IMR-90 (cell line): Measurements from ENCODE around the gene BZW2. TPM values are rescaled to one million over a fixed set of nuclear protein-coding genes. Genes with fewer than 3 reads are reported as not detected.

Experiments
- polyA plus RNA-seq, 3 experiments: library from polyadenylated mRNA; depleted of rRNA; stranded (reverse); fragments of >200 nt; gene quantifications; 2 replicates each; pipeline ENCODE4 v1.2.3, GENCODE V29; 2012; ENCODE audit warnings: low replicate concordance in 1 of 3
- total RNA-seq: library from RNA; depleted of rRNA; stranded (reverse); fragments of >200 nt; gene quantifications from 2 replicates; pipeline ENCODE4 v1.2.3, GENCODE V29; 2012; rRNA removed

BZW2 gene
- total and polyA plus RNA-seq, 2 of the 4 experiments (the other 2 are of a cell fraction), result 58.1 to 92.9 TPM

Other genes with a start within 250 kb of the BZW2 start
- gene CRPPA, start 224.6 kb upstream of the BZW2 start, total RNA-seq, result 1.3 and 2.5 TPM in 2 replicates
- gene CRPPA, start 224.6 kb upstream of the BZW2 start, polyA plus RNA-seq (2012; rRNA removed), result 0.47 and 0.67 TPM in 2 replicates
- gene SOSTDC1, start 180.4 kb upstream of the BZW2 start, total RNA-seq, result under 0.01 TPM in 1 of 2 replicates, not detected in the other
- 0.04 and 0.07 TPM in 2 replicates for gene SOSTDC1, start 180.4 kb upstream of the BZW2 start, polyA plus RNA-seq (2012; rRNA removed)
- gene LRRC72, start 119.4 kb upstream of the BZW2 start, total RNA-seq, result not detected in 2 replicates
- not detected in 2 replicates for gene LRRC72, start 119.4 kb upstream of the BZW2 start, polyA plus RNA-seq (2012; rRNA removed)
- 41.9 and 43.6 TPM in 2 replicates for gene ANKMY2, start 427 bp upstream of the BZW2 start, total RNA-seq
- gene ANKMY2, start 427 bp upstream of the BZW2 start, polyA plus RNA-seq (2012; rRNA removed), result 15.8 and 19.5 TPM in 2 replicates
- gene TSPAN13, start 107.6 kb downstream of the BZW2 start, total RNA-seq, result 3.0 and 6.1 TPM in 2 replicates
- gene TSPAN13, start 107.6 kb downstream of the BZW2 start, polyA plus RNA-seq (2012; rRNA removed), result 3.6 and 5.0 TPM in 2 replicates
- not detected in 2 replicates for gene AGR2, start 158.8 kb downstream of the BZW2 start, total RNA-seq
- gene AGR2, start 158.8 kb downstream of the BZW2 start, polyA plus RNA-seq (2012; rRNA removed), result not detected in 2 replicates
- gene AGR3, start 235.8 kb downstream of the BZW2 start, total RNA-seq, result not detected in 2 replicates
- gene AGR3, start 235.8 kb downstream of the BZW2 start, polyA plus RNA-seq (2012; rRNA removed), result not detected in 2 replicates